Measurements from ENCODE around the gene GAL3ST3.

DNA sequence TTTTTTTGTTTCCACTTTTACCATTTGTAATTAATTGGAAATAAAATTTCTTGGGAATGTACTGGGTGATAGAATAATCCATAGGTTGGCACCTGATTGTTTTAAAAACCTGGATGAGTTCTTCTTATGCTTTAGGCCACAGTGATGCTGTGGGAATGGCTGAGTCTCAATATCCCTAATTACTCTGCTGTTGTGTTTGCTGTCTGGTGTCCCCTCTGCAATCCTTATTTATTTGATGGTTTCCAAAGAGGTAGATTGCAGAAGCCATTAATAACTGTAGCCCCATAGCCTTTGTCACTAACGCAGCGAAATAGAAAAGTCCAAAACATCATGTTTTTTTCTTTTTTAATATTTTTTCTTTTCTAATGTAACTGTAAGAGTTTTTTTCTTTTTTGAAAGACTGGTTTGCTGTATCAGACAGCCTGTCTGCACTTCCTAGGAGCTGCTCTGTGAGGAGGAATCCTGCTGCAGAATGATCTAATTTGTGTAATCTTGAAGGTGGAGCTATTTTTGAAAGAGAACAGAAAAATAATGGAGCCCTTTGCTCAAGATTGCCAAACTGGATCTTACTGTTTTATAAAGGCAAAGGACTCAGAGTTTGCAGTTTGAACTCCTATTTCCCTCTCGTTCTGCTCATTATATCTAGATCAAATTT, 36.0 kb upstream of the GAL3ST3 start:
- no peak for TF ChIP-seq POLR2A (IDR thresholded peaks at IDR 0.05)
- TF ChIP-seq, protein P1, sequence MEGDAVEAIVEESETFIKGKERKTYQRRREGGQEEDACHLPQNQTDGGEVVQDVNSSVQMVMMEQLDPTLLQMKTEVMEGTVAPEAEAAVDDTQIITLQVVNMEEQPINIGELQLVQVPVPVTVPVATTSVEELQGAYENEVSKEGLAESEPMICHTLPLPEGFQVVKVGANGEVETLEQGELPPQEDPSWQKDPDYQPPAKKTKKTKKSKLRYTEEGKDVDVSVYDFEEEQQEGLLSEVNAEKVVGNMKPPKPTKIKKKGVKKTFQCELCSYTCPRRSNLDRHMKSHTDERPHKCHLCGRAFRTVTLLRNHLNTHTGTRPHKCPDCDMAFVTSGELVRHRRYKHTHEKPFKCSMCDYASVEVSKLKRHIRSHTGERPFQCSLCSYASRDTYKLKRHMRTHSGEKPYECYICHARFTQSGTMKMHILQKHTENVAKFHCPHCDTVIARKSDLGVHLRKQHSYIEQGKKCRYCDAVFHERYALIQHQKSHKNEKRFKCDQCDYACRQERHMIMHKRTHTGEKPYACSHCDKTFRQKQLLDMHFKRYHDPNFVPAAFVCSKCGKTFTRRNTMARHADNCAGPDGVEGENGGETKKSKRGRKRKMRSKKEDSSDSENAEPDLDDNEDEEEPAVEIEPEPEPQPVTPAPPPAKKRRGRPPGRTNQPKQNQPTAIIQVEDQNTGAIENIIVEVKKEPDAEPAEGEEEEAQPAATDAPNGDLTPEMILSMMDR (IDR thresholded peaks at IDR 0.05): no peak

Data from sigmoid colon (tissue), 3 donors.